8988T (cell line): ENCODE data around the gene FSTL4.
"Not testable (repeated sequence)": the region's sequence is repeated elsewhere in the genome, so short reads cannot be mapped to it uniquely, and the experiment has no call there.

Experiments
- DNase-seq: peaks from one replicate; pipeline ENCODE4 v3.0.0; 2011

FSTL4 gene

DNA sequence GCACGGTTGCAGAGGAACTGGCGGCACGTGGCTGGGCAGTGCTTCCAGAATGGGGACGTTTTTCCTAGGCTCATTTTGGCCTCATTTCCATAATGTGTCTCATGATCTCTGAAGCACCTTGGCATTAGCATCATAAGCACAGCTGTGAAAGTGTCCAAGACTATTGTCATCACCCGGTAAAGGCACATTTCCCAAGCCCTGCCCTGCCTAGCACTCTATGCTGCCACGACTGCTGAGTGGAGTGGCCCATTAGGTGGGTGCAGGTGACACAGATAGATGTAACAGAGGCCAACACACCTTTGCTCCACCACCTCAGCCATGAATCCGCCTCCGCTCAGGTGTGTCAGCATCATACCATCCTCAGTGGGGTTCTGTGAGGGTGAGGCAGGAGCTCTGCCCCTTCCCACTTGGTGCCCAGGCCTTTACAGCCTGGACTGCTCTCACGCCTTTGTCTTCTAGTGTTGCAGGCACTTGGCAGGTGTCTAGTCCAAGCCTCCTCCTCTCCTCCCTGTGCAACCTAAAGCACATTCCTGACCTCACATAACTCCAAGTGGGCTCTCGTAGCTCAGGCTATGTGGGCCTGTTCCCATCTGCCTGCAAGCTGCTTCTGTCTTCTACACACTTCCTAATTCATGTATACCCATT, 213.0 kb downstream of the FSTL4 start:
- no peak for DNase-seq

- no peak for DNase-seq
Observed at GRCh38 chr5:133398646-133399101, 213.7 kb downstream of the FSTL4 start.

DNA sequence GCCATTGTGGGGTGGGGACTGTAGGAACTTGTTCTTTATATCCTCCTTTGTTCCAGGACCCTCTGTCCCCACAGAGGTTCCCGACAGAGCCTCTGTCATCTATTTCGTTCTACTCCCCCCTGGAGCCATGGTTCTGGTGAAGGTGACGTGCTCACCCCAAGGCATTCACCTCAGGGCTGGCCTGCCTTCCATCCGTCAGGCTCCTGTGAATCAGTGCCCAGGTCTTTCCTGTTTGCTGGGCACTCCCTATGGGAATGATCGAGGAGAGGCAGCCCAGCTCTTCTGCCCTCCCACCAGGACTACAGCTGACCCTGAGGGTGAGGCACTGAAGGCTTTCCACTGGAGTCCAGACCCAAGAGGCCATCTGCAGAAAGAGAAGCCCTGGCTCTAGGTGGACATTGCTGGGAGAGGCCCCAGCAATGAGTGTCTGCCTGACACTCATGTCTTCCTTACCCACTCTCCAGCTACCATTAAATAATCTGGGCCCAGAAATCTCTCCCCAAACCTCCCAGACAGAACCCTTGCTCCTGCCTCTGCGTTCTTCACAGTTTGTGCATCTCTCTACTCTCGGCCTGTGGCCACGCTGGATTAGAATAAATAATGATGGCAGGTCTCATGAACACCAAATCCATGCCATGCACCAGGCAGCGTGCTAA, 214.2 kb downstream of the FSTL4 start:
- no peak for DNase-seq

DNA sequence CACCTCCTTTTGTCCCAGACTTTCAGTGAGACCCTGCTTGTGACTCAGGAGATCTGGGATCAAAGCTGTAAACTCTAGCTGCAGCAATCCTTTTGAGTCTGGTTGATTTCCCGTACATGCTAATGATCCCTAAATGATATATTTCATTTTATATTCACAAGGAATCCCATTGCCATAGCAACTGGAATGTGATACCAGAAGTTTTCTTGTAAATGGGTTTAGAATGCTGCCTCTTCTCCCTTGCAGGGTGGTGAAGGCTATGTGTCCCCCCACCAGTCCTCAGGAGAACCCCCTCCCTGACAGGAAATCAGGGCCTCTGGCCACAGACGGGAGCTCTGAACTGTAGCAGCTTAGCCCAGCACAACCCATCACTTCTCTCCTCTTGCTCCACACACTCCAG, 215.0 kb downstream of the FSTL4 start:
- no peak for DNase-seq

GRCh38 chr5:133396814-133397213, 215.5 kb downstream of the FSTL4 start:
- no peak for DNase-seq

- no peak for DNase-seq
Observed at GRCh38 chr5:133396187-133396741, 216.1 kb downstream of the FSTL4 start.

- DNase-seq, result not testable (repeated sequence)
Observed at GRCh38 chr5:133395207-133395606, 217.1 kb downstream of the FSTL4 start.

- DNase-seq, result not testable (repeated sequence)
Observed at GRCh38 chr5:133394477-133394817, 217.9 kb downstream of the FSTL4 start.

- DNase-seq, result no peak
Observed at GRCh38 chr5:133393776-133394476, 218.4 kb downstream of the FSTL4 start.

DNA sequence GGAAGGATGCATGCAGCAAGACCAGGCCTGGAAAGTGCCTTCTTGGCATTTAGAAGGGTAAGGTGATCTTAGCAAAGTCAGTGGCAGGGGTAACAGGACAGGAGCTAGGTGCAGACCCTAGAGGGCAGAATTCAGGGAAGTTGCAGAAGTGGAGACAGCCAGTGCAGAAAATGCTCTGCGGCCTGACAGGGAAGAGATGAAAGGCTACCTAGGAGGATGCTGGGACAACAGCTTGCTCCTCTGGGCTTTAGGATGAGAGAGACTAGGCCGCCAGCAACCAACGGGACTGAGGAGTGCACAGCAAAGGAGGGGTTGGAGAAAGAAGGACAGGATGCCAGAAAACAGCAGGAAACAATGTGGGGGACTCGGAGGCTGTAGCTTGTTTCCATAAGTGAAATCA, 219.9 kb downstream of the FSTL4 start:
- no peak for DNase-seq

GRCh38 chr5:133391354-133392136, 220.8 kb downstream of the FSTL4 start:
- DNase-seq, result no peak

GRCh38 chr5:133390416-133391353, 221.7 kb downstream of the FSTL4 start:
- DNase-seq, result no peak

DNA sequence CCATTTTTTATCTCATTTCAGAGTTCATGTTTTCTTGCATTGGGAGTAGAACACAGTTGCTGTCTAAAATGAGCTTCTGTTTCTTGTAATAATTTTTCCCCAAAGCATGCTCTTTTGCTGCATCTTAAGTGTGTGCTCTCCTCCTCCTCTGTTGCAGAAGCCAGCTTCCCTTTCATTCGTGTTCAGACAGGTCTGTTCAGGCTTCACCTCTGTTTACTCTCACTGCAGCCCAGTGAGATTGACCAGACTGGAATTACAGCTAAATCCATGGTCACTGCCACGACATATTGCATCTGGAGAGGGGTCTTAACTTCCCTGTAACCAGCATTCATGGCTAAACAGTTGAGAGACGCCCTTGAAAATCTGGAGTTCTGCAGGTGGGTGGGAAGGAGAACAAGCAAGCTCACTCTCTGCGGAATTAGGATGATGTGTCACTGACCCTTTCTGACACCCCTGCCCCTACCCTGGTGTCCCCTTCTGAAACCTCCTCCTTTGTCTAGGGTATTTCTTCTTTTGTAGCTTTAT, 223.2 kb downstream of the FSTL4 start:
- DNase-seq, result no peak

DNA sequence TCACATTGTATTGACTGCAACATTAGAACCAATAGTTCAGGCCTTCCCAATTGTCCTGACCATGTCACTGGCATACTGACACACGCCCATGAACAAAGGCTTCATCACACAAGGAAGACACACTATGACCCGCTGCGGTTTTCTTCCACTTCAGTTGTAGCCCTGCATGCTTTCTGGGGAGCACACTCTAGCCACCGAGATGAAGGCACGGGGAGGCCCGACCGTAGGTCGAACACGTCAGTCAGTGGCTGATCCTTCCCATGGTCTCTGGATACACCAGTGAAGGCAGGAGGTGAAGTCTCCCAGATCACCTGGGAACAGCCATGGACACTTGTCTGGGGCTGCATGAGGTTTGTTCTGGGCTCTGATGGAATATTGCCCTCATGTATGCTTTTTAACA, 224.7 kb downstream of the FSTL4 start:
- DNase-seq, result no peak

- no peak for DNase-seq
Observed at GRCh38 chr5:133387091-133387490, 225.2 kb downstream of the FSTL4 start.

DNA sequence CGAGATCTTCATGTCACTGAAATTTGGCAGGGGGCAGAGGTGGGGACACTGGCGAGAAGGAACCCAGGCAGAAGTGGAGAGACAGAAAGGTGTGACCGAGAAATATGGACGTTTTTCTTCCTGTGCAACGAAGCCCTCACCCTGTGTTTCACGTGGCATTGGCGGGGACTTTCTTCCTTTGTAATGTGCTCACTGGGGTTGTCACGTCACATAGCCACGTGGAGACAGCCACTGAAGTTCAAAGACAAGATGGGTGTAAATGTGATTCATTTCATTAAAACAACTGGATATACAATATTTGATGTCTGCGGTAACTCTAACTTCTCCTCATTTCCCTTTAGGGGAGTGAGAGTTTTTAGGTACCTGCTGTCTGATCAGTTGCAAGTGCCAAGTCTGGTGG, 225.7 kb downstream of the FSTL4 start:
- no peak for DNase-seq

- no peak for DNase-seq
Observed at GRCh38 chr5:133385346-133385745, 227.0 kb downstream of the FSTL4 start.

DNA sequence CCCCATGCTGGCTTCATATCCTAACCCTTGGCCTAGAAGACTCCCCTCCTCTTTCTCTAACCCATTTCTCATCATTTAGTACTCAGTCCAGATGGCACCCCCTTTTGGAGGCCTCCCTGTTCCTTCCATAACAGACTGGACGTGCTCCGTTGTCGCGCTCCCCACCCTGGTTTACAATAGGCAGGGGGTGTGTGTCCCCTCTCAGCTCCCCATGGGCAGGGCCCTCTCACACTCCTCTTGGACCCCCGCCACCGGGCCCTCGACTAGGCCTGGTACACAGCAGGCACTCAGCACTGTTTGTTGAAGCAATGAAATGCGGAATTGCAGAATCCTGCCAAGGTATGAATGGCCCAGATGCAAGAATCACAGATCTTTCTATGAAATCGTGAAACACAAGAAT, 227.4 kb downstream of the FSTL4 start:
- DNase-seq, result no peak

DNA sequence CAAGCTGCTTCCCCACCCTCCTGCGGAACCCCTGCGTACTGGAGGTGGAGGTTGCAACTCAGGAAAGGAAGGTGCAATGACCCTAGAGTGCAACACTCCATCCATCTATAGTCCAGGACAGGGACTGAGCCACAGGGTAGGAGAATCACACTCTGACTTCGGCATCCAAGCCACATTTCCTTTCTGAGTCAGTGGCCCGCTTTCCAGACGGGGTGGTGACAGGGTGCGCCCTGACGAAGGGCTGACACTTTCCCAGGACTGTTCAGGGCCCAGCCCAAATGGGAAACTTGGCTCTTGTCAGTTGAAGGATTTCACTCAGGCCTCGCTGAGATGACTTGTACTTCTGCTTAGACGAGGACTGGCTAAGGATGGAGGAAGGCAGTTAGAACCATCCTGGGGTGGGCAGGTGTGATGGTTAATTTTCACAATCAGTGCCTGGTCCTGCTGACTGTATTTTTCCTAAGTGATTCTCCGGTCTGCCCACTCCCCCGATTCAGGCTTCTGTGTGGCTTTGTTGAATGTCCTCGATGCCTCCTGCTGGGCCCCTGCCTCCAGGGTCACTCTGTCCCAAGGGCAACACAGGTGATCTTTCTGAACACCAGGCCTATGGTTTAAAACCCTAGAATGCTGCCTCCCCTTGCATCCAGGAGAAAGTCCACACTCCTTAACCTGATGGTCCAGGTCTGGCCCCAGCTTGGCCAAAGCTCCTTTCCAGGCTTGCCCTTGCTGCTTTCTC, 228.1 kb downstream of the FSTL4 start:
- DNase-seq, result no peak

GRCh38 chr5:133383580-133383939, 228.8 kb downstream of the FSTL4 start:
- DNase-seq, result no peak
